HEK293 (cell line): ENCODE data around the gene RIT1.

Source experiments
- CTCF ChIA-PET: fragments of 350-600 bp; formaldehyde crosslinking; extraction: SDS; loops from one replicate; lab custom pipeline; 2021; ENCODE audit warnings: antibody characterized with exemption; lab: Yijun Ruan, JAX
- POLR2A ChIA-PET: fragments of 300-600 bp; formaldehyde crosslinking; extraction: SDS; loops from one replicate; lab custom pipeline; 2020; ENCODE audit warnings: antibody characterized with exemption, inconsistent platforms; lab: Yijun Ruan, JAX
- H3K27ac ChIP-seq: fragments of 200-500 bp; sonication (Bioruptor generic); 2 replicates; pipeline ENCODE4 v1.5.1; 2014; ENCODE audit warnings: low read depth, low read length, control low read depth, inconsistent platforms; ENCODE audit errors: extremely low read depth
- H3K36me3 ChIP-seq, 2 experiments: fragments of 200-500 bp in 1 of 2; sonication (Bioruptor generic) in 1 of 2; 1 replicate in 1 of 2; 2 replicates in 1 of 2; pipeline ENCODE4 v1.5.1; 2014 to 2017; ENCODE audit warnings: inconsistent platforms in 2 of 2, low read length in 2 of 2; ENCODE audit not compliant: control insufficient read depth in 2 of 2, insufficient read depth in 1 of 2
- H3K4me1 ChIP-seq: fragments of 200-500 bp; sonication (Bioruptor generic); 2 replicates; pipeline ENCODE4 v1.5.1; 2014; ENCODE audit warnings: mild to moderate bottlenecking, low read length, inconsistent platforms; ENCODE audit not compliant: control insufficient read depth, insufficient read depth
- H3K4me3 ChIP-seq: 2 replicates; pipeline ENCODE4 v1.5.1; 2011; ENCODE audit warnings: low read depth, mild to moderate bottlenecking, control low read depth, low read length, moderate library complexity
- H3K9me3 ChIP-seq: fragments of 200-500 bp; sonication (Bioruptor generic); 2 replicates; pipeline ENCODE4 v1.5.1; 2014; ENCODE audit warnings: low read depth, low read length, inconsistent platforms; ENCODE audit not compliant: control insufficient read depth, insufficient read depth
- GLI2 ChIP-seq: fragments of 450-650 bp; formaldehyde crosslinking; IDR thresholded peaks from 2 replicates; pipeline ENCODE4; 2017; ENCODE audit warnings: missing biosample characterization, missing genetic modification characterization, low read depth, borderline replicate concordance
- GLI4 ChIP-seq: fragments of 450-650 bp; formaldehyde crosslinking; IDR thresholded peaks from 2 replicates; pipeline ENCODE4 v1.5.1; 2016; ENCODE audit warnings: missing biosample characterization, missing genetic modification characterization
- GLIS2 ChIP-seq: fragments of 450-650 bp; formaldehyde crosslinking; IDR thresholded peaks from 2 replicates; pipeline ENCODE4 v1.5.1; 2016; ENCODE audit warnings: missing biosample characterization, missing genetic modification characterization
- KLF7 ChIP-seq: fragments of 450-650 bp; formaldehyde crosslinking; IDR thresholded peaks from 2 replicates; pipeline ENCODE4 v1.5.1; 2016; ENCODE audit warnings: missing biosample characterization, missing genetic modification characterization, borderline replicate concordance
- KLF9 ChIP-seq: fragments of 450-650 bp; formaldehyde crosslinking; IDR thresholded peaks from 2 replicates; pipeline ENCODE4 v1.5.1; 2016; ENCODE audit warnings: missing biosample characterization, missing genetic modification characterization, low read depth
- OVOL3 ChIP-seq: fragments of 450-650 bp; formaldehyde crosslinking; IDR thresholded peaks from 2 replicates; pipeline ENCODE4 v1.5.1; 2016; ENCODE audit warnings: missing biosample characterization, missing genetic modification characterization
- ZBTB48 ChIP-seq: fragments of 450-650 bp; formaldehyde crosslinking; IDR thresholded peaks from 2 replicates; pipeline ENCODE4 v1.5.1; 2016; ENCODE audit warnings: missing biosample characterization, missing genetic modification characterization
- ZBTB8A ChIP-seq: fragments of 450-650 bp; formaldehyde crosslinking; IDR thresholded peaks from 2 replicates; pipeline ENCODE4 v1.5.1; 2016; ENCODE audit warnings: missing biosample characterization, missing genetic modification characterization
- ZFP3 ChIP-seq: fragments of 450-650 bp; formaldehyde crosslinking; IDR thresholded peaks from 2 replicates; pipeline ENCODE4 v1.5.1; 2016; ENCODE audit warnings: low read depth, missing biosample characterization, missing genetic modification characterization
- ZNF121 ChIP-seq: fragments of 450-650 bp; formaldehyde crosslinking; IDR thresholded peaks from 2 replicates; pipeline ENCODE4 v1.5.1; 2016; ENCODE audit warnings: missing biosample characterization, missing genetic modification characterization
- ZNF138 ChIP-seq: fragments of 450-650 bp; formaldehyde crosslinking; IDR thresholded peaks from 2 replicates; pipeline ENCODE4 v1.5.1; 2016; ENCODE audit warnings: missing biosample characterization, missing genetic modification characterization, borderline replicate concordance
- ZNF24 ChIP-seq: fragments of 450-650 bp; formaldehyde crosslinking; IDR thresholded peaks from 2 replicates; pipeline ENCODE4 v1.5.1; 2016; ENCODE audit warnings: missing biosample characterization, missing genetic modification characterization
- ZNF423 ChIP-seq: fragments of 450-650 bp; formaldehyde crosslinking; IDR thresholded peaks from 2 replicates; pipeline ENCODE4 v1.5.1; 2016; ENCODE audit warnings: missing biosample characterization, missing genetic modification characterization
- ZNF596 ChIP-seq: fragments of 450-650 bp; IDR thresholded peaks from 2 replicates; pipeline ENCODE4 v1.5.0; 2018; ENCODE audit warnings: missing biosample characterization, mild to moderate bottlenecking, missing genetic modification characterization, moderate library complexity
- ZNF624 ChIP-seq: fragments of 450-650 bp; formaldehyde crosslinking; IDR thresholded peaks from 2 replicates; pipeline ENCODE4 v1.5.1; 2017; ENCODE audit warnings: missing biosample characterization, missing genetic modification characterization
- ZNF658 ChIP-seq: fragments of 450-650 bp; formaldehyde crosslinking; IDR thresholded peaks from 2 replicates; pipeline ENCODE4; 2016; ENCODE audit warnings: missing biosample characterization, missing genetic modification characterization
- ZNF777 ChIP-seq: fragments of 450-650 bp; formaldehyde crosslinking; IDR thresholded peaks from 2 replicates; pipeline ENCODE4 v1.5.1; 2017; ENCODE audit warnings: missing biosample characterization, missing genetic modification characterization, borderline replicate concordance
- ZNF830 ChIP-seq: fragments of 450-650 bp; IDR thresholded peaks from 2 replicates; pipeline ENCODE4 v1.5.0; 2018; ENCODE audit warnings: missing biosample characterization, missing genetic modification characterization, low read depth, mild to moderate bottlenecking, moderate library complexity
- TF ChIP-seq, protein P1 (sequence below): fragments of 450-650 bp; formaldehyde crosslinking; IDR thresholded peaks from 2 replicates; pipeline ENCODE4 v1.5.1; 2017; ENCODE audit warnings: missing biosample characterization, missing genetic modification characterization
- TF ChIP-seq, protein P2 (sequence below): fragments of 450-650 bp; formaldehyde crosslinking; IDR thresholded peaks from 2 replicates; pipeline ENCODE4 v1.5.0; 2017; ENCODE audit warnings: missing biosample characterization, missing genetic modification characterization, borderline replicate concordance
- TF ChIP-seq, protein P3 (sequence below): fragments of 450-650 bp; formaldehyde crosslinking; IDR thresholded peaks from 2 replicates; pipeline ENCODE4 v1.5.1; 2016; ENCODE audit warnings: missing biosample characterization, missing genetic modification characterization

RIT1 gene

DNA sequence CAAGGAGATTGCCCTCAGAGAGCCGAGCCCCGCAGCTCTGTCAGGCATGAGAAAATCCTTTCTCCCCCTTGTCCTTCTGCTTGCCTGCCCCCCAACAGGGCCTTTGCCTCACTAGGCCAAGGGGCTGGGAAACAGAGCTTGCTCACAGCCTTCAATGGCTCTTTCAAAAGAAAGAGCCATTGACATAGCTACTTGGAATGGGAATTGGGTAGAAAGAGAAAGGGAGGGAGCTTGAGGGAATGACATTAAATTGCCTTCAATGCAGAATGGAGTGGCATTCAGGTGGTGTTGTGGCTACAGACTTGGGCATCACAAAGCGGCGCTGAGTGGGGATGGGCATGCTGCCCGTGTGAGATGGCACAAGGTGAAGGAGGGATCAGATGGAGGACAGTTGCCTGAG is 38.6 kb downstream of the RIT1 start:
- ChIA-PET CTCF (interaction anchor here (1.2 to 1.4 kb wide), 2 partner anchors 10 to 16 kb away, joined by 4 to 6 read pairs; partner anchors contain the start of gene GON4L), POLR2A (no interaction called here)
- H3K27ac ChIP-seq, result no peak overlapping the region
- H3K4me1 ChIP-seq, result peaks cover 4% of the 10 kb centered on the region; the same call in 1 of the 2 replicates
- TF ChIP-seq, protein P1, sequence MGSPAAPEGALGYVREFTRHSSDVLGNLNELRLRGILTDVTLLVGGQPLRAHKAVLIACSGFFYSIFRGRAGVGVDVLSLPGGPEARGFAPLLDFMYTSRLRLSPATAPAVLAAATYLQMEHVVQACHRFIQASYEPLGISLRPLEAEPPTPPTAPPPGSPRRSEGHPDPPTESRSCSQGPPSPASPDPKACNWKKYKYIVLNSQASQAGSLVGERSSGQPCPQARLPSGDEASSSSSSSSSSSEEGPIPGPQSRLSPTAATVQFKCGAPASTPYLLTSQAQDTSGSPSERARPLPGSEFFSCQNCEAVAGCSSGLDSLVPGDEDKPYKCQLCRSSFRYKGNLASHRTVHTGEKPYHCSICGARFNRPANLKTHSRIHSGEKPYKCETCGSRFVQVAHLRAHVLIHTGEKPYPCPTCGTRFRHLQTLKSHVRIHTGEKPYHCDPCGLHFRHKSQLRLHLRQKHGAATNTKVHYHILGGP (tag by site-specific recombination), result no peak
- TF ChIP-seq ZNF24 (tag by site-specific recombination) (no peak), ZNF830 (tag by site-specific recombination) (no peak), ZFP3 (no peak), GLIS2 (tag by site-specific recombination) (no peak), ZNF624 (no peak), ZNF777 (tag by site-specific recombination) (no peak), KLF9 (no peak), GLI2 (tag by site-specific recombination) (no peak), KLF7 (tag by site-specific recombination) (no peak), ZNF138 (tag by site-specific recombination) (no peak), ZNF658 (tag by site-specific recombination) (no peak), ZNF423 (tag by site-specific recombination) (no peak), GLI4 (tag by site-specific recombination) (no peak), ZNF121 (tag by site-specific recombination) (no peak), OVOL3 (tag by site-specific recombination) (no peak), ZNF596 (tag by site-specific recombination) (no peak)
- TF ChIP-seq, protein P2, sequence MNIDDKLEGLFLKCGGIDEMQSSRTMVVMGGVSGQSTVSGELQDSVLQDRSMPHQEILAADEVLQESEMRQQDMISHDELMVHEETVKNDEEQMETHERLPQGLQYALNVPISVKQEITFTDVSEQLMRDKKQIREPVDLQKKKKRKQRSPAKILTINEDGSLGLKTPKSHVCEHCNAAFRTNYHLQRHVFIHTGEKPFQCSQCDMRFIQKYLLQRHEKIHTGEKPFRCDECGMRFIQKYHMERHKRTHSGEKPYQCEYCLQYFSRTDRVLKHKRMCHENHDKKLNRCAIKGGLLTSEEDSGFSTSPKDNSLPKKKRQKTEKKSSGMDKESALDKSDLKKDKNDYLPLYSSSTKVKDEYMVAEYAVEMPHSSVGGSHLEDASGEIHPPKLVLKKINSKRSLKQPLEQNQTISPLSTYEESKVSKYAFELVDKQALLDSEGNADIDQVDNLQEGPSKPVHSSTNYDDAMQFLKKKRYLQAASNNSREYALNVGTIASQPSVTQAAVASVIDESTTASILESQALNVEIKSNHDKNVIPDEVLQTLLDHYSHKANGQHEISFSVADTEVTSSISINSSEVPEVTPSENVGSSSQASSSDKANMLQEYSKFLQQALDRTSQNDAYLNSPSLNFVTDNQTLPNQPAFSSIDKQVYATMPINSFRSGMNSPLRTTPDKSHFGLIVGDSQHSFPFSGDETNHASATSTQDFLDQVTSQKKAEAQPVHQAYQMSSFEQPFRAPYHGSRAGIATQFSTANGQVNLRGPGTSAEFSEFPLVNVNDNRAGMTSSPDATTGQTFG, result no peak
- no peaks in the 10 kb centered on the region for H3K9me3 ChIP-seq
- no peaks in the 10 kb centered on the region for H3K36me3 ChIP-seq
- H3K4me3 ChIP-seq, result no peak overlapping the region

DNA sequence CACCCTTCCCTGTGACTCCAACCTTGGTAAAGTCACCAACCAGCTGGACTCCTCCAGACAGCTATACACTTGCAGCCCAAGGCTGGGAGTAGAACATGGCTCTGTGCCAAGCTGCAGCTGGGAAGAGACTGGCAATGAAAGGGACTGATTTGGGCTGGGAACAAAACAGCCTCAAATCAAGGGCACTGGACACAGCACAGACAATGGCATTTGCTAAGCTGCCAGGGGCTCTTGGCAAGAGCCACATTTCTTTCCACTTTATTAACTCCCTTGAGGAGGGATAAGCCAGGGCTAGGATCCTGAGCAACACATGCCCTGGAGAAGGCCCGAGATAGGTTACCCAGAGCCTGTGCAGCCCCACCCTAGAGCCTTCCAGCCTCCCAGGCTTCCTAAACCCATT is 39.8 kb downstream of the RIT1 start:
- Histone ChIP-seq H3K9me3 (no peaks in the 10 kb centered on the region), H3K27ac (no peak overlapping the region)
- CTCF ChIA-PET, result interaction anchor here (0.7 to 1.2 kb wide), 2 partner anchors 23 to 134 kb away, joined by 3 to 6 read pairs; no protein-coding TSS in a partner anchor
- 0 out of 2 replicates have a peak, but pooled peaks have one; percentile 18 for TF ChIP-seq ZBTB8A (tag by site-specific recombination)
- 0 out of 2 replicates have a peak, but pooled peaks have one; percentile 24 for TF ChIP-seq ZBTB48 (tag by site-specific recombination)
- TF ChIP-seq, protein P3, sequence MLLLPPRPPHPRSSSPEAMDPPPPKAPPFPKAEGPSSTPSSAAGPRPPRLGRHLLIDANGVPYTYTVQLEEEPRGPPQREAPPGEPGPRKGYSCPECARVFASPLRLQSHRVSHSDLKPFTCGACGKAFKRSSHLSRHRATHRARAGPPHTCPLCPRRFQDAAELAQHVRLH (tag by site-specific recombination), result no peak
- TF ChIP-seq, all 188 proteins: peak for 2
- Histone ChIP-seq H3K4me1 (peaks cover 4% of the 10 kb centered on the region; the same call in 1 of the 2 replicates), H3K36me3 (no peaks in the 10 kb centered on the region), H3K4me3 (no peak overlapping the region)
- POLR2A ChIA-PET, result interaction anchor here (0.6 kb wide), 1 partner anchor 20 kb away, joined by 3 read pairs; no protein-coding TSS in a partner anchor
